ENCODE measurements around the gene CDK9.
"Not testable (repeated sequence)": the region's sequence is repeated elsewhere in the genome, so short reads cannot be mapped to it uniquely, and the experiment has no call there.

The CDK9 gene

GRCh38 chr9:127785933-127786772 is at the start of gene CDK9:
Gene CDK9 (plus strand): TSS chr9:127786034. CDS start chr9:127786149, 115 bp downstream.
- peak; percentile 91 to 95 for DNase-seq

GRCh38 chr9:127738666-127739065 is 47.2 kb upstream of the CDK9 start:
- DNase-seq, result no peak

GRCh38 chr9:127739614-127740330 is 46.1 kb upstream of the CDK9 start:
- no peak for DNase-seq

DNA sequence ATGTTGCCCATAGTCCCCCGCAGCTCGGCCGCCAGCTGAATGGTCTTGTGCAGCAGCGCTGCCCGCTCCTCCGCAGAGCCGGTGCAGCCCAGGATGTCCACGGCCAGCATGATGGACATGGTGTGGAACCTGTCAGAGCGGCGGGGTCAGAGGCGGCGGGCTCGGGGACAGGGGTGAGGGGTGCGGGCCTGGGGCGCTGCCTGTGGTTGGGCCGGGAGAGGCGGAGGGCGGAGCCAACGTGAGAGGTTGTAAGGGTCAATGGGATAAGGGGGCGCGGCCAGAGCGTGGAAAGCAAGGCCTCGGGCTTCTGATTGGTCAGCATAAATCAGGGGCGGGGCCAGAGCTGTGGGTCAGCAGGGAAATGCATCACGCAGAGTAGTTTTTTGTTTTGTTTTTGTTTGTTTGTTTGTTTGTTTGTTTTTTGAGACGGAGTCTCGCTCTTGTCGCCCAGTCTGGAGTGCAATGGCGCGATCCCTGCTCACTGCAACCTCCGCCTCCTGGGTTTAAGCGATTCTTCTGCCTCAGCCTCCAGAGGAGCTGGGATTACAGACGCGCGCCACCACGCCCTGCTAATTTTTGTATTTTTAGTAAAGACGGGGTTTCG is 43.9 kb upstream of the CDK9 start:
- DNase-seq, result no peak

- DNase-seq, result no peak
Observed at GRCh38 chr9:127742435-127743088, 43.3 kb upstream of the CDK9 start.

GRCh38 chr9:127744398-127745110 is 41.3 kb upstream of the CDK9 start:
- no peak for DNase-seq

GRCh38 chr9:127746959-127747569 is 38.8 kb upstream of the CDK9 start:
- peak; percentile 32 to 41 for DNase-seq

DNA sequence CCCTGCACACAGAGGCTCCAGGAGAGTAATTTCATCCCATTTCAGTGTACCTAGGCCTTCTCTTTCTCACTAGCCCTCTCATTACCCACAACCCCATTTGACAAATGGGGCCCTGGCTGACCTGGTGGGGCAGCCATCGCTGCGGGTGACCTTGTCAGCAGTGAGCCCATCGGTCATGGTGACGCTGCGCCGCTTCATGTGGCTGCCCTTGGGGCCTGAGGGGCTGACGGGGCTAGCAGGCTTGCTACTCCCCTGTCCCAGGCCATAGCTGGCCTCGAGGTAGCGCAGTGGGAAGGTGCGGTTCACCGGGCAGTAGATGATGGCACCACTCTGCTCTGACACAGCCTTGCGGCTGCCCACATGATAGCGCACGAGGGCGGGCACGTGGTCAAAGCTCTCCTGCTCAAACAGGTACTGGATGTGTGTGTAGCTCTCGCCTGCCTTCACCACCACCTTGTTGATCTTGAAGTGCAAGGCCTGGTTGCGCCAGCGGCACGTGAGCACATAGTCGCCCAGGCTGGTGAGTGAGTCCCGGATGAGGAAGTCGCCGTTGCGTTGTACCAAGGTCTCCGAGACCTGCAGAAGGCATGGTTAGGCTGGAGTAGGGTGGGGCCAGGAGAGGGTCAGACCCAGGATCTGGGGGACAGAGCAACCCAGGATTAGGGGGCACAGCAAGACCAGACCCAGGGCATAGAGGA is 36.6 kb upstream of the CDK9 start:
- no peak for DNase-seq

- DNase-seq, result no peak
Observed at GRCh38 chr9:127751269-127752054, 34.4 kb upstream of the CDK9 start.

- no peak for DNase-seq
Observed at GRCh38 chr9:127753148-127753547, 32.7 kb upstream of the CDK9 start.

DNA sequence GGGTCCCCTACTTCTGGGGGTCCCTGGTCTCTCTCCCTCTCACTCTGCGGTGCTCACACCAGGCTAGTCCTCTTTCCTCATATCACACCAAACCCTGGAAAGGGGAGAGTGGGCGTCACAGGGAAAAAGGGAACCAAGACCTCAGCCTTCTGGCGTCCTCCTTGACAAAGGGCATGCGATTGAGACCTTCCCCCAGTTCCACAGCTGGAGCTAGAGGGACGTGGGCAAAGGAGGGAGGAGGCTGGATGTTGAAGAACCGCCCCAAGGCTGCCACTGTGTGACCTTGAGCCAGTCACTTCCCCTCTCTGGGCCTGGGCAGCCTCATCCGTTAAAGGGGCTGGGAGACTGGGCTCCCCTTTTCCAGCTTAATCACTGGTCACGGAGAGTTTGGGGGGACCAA is 32.2 kb upstream of the CDK9 start:
- DNase-seq, result no peak

- no peak for DNase-seq
Observed at GRCh38 chr9:127754099-127755060, 31.5 kb upstream of the CDK9 start.

- DNase-seq, result no peak
Observed at GRCh38 chr9:127755061-127756060, 30.5 kb upstream of the CDK9 start.

- DNase-seq, result no peak
Observed at GRCh38 chr9:127756233-127756632, 29.6 kb upstream of the CDK9 start.

GRCh38 chr9:127756776-127757175 is 29.1 kb upstream of the CDK9 start:
- DNase-seq, result not testable (repeated sequence)

- no peak for DNase-seq
Observed at GRCh38 chr9:127758843-127759242, 27.0 kb upstream of the CDK9 start.

DNA sequence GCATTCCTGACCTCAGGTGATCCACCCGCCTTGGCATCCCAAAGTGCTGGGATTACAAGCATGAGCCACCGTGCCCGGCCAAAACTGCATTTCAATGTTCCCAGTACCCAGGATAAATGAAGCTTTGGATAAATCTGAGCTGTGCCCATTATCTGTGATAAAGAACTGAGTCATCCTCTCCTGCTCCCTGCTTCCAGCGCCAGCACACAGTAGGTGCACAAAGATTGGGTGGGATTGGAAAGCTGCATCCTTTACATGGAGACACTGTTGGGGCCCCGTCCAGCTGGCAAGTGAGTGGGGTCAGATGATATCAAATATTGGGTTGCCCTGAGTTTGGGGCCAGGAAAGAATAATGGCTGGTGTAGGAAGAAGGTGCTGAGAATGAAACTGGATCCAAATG is 24.8 kb upstream of the CDK9 start:
- DNase-seq, result no peak

DNA sequence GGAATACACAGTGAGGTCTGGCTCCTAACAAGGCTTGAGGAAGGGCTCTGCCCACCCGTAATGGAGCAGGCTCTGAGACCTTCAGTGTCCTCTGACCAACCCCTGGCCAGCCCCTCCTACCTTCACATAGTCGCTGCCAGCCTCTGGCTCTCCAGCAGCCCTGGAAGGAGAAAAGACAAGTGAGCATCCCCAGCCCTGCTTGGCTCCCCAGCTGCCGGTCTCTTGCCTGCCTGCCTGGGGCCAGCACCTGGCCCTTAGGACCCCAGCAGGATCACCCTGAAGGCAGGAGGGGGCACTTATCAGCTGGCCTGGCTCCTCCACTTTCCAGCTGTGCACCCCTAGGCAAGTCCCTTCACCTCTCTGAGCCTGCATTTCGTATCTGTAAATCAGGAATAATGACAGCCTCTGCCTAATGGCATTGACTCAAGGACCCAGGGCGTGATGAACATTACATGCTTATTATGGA is 24.3 kb upstream of the CDK9 start:
- DNase-seq, result no peak
